Stomach (tissue), 9 donors: Measurements from ENCODE around the gene UNC119B. TPM values are rescaled to one million over a fixed set of nuclear protein-coding genes. Genes with fewer than 3 reads are reported as not detected.

Experiments used
- DNase-seq, 2 donors: peaks; one replicate each; pipeline versions ENCODE4 v3.0.0 to v3.0.0-alpha.2; 2013 to 2019
- H3K27ac ChIP-seq, 5 donors: fragments of 200-600 bp in 4 of 5; sonication (generic) in 4 of 5; one replicate each; pipeline ENCODE4 v1.5.1; 2013 to 2019; ENCODE audit warnings: mild to moderate bottlenecking in 1 of 5, moderate library complexity in 1 of 5
- H3K27me3 ChIP-seq, 3 donors: fragments of 200-600 bp; sonication (generic); one replicate each; pipeline ENCODE4 v1.5.1; 2017 to 2019; ENCODE audit warnings: mixed run types in 1 of 3
- H3K36me3 ChIP-seq, 4 donors: fragments of 200-600 bp; sonication (generic); 1 replicate in 3 of 4; 2 replicates in 1 of 4; pipeline ENCODE4 v1.5.1; 2016 to 2019
- H3K4me1 ChIP-seq, 4 donors: fragments of 200-600 bp; sonication (generic); one replicate each; pipeline ENCODE4 v1.5.1; 2016 to 2019
- H3K4me3 ChIP-seq, 4 donors: fragments of 200-600 bp; sonication (generic) in 3 of 4; one replicate each; pipeline ENCODE4 v1.5.1; 2016 to 2019; ENCODE audit warnings: mild to moderate bottlenecking in 1 of 4
- H3K9me3 ChIP-seq, 4 donors: fragments of 200-600 bp; sonication (generic); one replicate each; pipeline ENCODE4 v1.5.1; 2016 to 2019
- EP300 ChIP-seq: sonication (generic); formaldehyde crosslinking; IDR thresholded peaks from one replicate; pipeline ENCODE4 v1.6.1; 2017; ENCODE audit warnings: antibody characterized with exemption
- POLR2A ChIP-seq, 4 donors: fragments of 450-650 bp; IDR thresholded peaks; one replicate each; pipeline ENCODE4 v1.6.1; 2016; ENCODE audit warnings: antibody characterized with exemption in 4 of 4, control low read depth in 2 of 4, mild to moderate bottlenecking in 1 of 4, moderate library complexity in 1 of 4
- POLR2AphosphoS5 ChIP-seq, 3 donors: sonication (generic); formaldehyde crosslinking; IDR thresholded peaks; one replicate each; pipeline ENCODE4 v1.6.1; 2016; ENCODE audit warnings: antibody characterized with exemption in 3 of 3
- WGBS, 5 donors: extraction: QIAGEN DNeasy Blood & Tissue Kit in 3 of 5; methylation state at CpG; one replicate each; pipeline versions ENCODE4 v1.1.5 to v1.1.7; 2013 to 2018; 5-methylcytosine and 5-hydroxymethylcytosine counted together
- intact Hi-C: fragments of 100-400 bp; cut with DNase I; formaldehyde crosslinking; loops from one replicate; pipeline ENCODE4 v1.15.1; 2023; ENCODE audit warnings: low total_unique reads
- polyA plus RNA-seq, 3 donors: library from polyadenylated mRNA; stranded (reverse); fragments of 200-250 nt; gene quantifications; one replicate each; pipeline ENCODE4 v1.2.3, GENCODE V29; 2013
- total RNA-seq, 5 donors: library from RNA; depleted of rRNA; stranded (reverse); fragments of >200 nt; gene quantifications; one replicate each; pipeline versions ENCODE4 v1.1.0 to v1.2.3, GENCODE V29; 2014 to 2016
- TF ChIP-seq, protein P1 (sequence below), 7 experiments: fragments of 450-650 bp in 4 of 7; fragments of 200-600 bp in 3 of 7; sonication (generic) in 3 of 7; IDR thresholded peaks; one replicate each; pipeline ENCODE4 v1.5.1; 2016 to 2019; ENCODE audit warnings: antibody characterized with exemption in 7 of 7, control low read depth in 2 of 7, mild to moderate bottlenecking in 1 of 7
- donor health status: healthy with polysubstance abuse.
- donor health status: Bipolar disorder and iron deficiency.
- donor health status: healthy.

UNC119B gene
- total and polyA plus RNA-seq, 8 donors: 8.2 to 26.8 (median 15.1) TPM

DNA sequence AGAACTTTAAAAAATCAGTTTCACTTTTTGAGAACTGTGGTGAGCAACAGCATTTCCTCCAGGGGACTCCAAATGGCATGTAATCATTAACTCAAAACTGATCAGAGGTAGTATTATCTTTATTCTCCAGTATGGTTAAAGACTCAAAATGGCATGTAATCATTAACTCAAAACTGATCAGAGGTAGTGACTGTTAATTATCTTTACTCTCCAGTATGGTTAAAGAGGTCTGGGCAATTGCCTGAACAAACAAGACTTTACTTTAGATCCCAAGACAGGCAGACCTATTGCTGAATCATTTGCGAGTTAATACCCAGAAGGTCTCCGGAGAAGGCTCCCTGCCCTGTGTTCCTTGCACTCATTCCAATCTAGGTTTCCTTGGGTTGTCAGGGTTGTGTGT, 8.8 kb downstream of the UNC119B start:
- Histone ChIP-seq H3K9me3 (no peaks in the 10 kb centered on the region), H3K27ac (peak overlapping the region; percentile 10 to 52 (median 30)), H3K36me3 (peaks cover 79 to 99% (median 99%) of the 10 kb centered on the region in 4 donors), H3K4me1 (peaks cover 14 to 36% (median 20%) of the 10 kb centered on the region in 4 donors), H3K4me3 (no peak overlapping the region), H3K27me3 (no peaks in the 10 kb centered on the region)
- WGBS, 5 donors: 23 to 59% (median 48%) methylated on average over 2 of the region's 2 CpGs
- intact Hi-C loops: loop anchor here (10.0 kb wide), 1 partner anchor 134 kb away; the partner anchor contains the start of gene POP5
- no peak for DNase-seq
- no peak for TF ChIP-seq POLR2A (IDR thresholded peaks at IDR 0.05)

DNA sequence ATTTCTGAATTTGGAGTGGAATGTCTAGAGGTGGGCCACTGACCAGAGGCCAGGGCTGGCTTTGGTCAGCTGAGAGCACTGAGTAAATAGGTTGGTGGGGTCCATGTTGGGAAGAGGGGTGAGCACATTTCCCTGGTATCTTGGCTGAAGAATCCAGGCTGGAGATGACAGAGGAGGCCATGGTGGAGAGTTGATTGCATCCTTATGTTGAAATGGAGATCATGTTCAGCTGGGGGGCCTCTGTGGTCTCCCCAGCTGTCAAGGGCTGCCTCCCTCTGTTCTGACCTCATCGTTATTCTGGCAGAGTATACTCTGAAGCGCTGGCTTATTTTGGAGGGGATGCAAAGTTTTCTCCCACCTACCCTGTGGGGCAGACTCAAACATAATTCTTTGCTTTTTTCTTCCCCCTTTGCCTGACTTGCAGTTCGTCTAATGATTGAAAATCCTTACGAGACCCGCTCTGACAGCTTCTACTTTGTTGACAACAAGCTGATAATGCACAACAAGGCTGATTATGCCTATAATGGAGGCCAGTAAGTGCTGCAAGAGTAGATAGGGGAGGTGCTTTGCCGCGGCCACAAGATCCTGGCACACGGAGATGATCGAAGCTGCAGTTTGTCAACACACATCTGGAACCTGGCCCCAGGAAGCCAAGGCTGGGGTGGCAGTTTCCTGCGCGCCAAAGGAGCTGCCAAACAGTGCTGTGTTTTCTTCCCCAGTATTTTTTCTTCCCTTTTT, 9.4 kb downstream of the UNC119B start:
- peaks cover 14 to 38% (median 21%) of the 10 kb centered on the region in 4 donors for H3K4me1 ChIP-seq
- peak in 1 of 2 donors; percentile 37 for DNase-seq
- H3K4me3 ChIP-seq: no peak overlapping the region
- no peaks in the 10 kb centered on the region for H3K9me3 ChIP-seq
- 33 to 63% (median 42%) methylated on average over 11 of the region's 11 CpGs for whole genome bisulfite sequencing, 5 donors
- TF ChIP-seq POLR2A (IDR thresholded peaks at IDR 0.05): no peak
- no peak for TF ChIP-seq EP300
- TF ChIP-seq, protein P1, sequence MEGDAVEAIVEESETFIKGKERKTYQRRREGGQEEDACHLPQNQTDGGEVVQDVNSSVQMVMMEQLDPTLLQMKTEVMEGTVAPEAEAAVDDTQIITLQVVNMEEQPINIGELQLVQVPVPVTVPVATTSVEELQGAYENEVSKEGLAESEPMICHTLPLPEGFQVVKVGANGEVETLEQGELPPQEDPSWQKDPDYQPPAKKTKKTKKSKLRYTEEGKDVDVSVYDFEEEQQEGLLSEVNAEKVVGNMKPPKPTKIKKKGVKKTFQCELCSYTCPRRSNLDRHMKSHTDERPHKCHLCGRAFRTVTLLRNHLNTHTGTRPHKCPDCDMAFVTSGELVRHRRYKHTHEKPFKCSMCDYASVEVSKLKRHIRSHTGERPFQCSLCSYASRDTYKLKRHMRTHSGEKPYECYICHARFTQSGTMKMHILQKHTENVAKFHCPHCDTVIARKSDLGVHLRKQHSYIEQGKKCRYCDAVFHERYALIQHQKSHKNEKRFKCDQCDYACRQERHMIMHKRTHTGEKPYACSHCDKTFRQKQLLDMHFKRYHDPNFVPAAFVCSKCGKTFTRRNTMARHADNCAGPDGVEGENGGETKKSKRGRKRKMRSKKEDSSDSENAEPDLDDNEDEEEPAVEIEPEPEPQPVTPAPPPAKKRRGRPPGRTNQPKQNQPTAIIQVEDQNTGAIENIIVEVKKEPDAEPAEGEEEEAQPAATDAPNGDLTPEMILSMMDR (IDR thresholded peaks at IDR 0.05): no peak
- TF ChIP-seq POLR2AphosphoS5 (IDR thresholded peaks at IDR 0.05): no peak
- H3K36me3 ChIP-seq: peaks cover 73 to 93% (median 93%) of the 10 kb centered on the region in 4 donors
- intact Hi-C loops: loop anchor here (10.0 kb wide), 1 partner anchor 135 kb away; the partner anchor contains the start of gene POP5
- H3K27me3 ChIP-seq: no peaks in the 10 kb centered on the region
- H3K27ac ChIP-seq: peak overlapping the region; percentile 10 to 43 (median 27)

DNA sequence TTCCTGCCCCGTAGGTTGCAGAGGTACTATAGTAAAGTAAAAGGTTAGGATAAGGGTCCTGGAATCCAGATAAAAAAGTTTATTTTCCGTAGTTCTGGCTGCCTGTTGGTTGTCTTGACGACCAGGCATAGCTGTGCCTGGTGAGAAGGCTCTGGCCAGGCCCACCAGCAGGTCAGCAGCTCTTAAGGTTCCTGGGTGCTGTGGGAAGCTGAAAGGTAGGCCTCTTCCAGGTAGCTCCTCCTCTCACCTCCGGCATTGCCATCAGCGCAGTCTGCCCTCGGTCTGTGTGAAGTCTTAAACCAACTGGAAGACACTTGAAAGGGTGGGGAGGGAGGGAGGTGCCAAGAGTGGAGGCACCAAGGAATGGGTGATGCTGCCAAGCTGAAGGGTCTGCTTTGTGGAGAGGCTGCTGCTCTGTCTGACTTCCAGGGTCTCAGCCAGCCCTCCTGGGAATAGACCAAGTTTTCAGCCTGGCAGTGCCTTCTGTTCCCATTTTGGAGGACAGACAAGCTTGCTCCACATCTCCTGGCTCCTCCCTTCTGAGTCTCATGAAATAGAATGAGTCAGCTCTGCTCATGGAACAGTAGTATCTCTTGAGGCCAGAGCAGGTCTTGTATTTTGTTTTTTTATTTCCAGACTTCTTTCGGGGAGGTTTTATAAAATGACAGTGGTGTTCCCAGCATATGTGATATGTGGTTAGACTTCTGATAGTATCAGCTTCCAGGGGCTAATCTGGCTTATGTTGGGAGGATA, 10.2 kb downstream of the UNC119B start:
- H3K27me3 ChIP-seq: no peaks in the 10 kb centered on the region
- H3K4me3 ChIP-seq: no peak overlapping the region
- TF ChIP-seq EP300 (no peak), POLR2A (IDR thresholded peaks at IDR 0.05) (no peak), POLR2AphosphoS5 (IDR thresholded peaks at IDR 0.05) (no peak)
- TF ChIP-seq, protein P1 (IDR thresholded peaks at IDR 0.05): no peak
- 43 to 54% (median 50%) methylated on average over 7 of the region's 7 CpGs for WGBS, 5 donors
- DNase-seq: no peak
- intact Hi-C loops: no loop called here
- H3K4me1 ChIP-seq: peaks cover 21 to 45% (median 28%) of the 10 kb centered on the region in 4 donors
- peak overlapping the region; percentile 7 to 43 (median 27) for H3K27ac ChIP-seq
- no peaks in the 10 kb centered on the region for H3K9me3 ChIP-seq
- H3K36me3 ChIP-seq: peaks cover 67 to 86% (median 86%) of the 10 kb centered on the region in 4 donors

DNA sequence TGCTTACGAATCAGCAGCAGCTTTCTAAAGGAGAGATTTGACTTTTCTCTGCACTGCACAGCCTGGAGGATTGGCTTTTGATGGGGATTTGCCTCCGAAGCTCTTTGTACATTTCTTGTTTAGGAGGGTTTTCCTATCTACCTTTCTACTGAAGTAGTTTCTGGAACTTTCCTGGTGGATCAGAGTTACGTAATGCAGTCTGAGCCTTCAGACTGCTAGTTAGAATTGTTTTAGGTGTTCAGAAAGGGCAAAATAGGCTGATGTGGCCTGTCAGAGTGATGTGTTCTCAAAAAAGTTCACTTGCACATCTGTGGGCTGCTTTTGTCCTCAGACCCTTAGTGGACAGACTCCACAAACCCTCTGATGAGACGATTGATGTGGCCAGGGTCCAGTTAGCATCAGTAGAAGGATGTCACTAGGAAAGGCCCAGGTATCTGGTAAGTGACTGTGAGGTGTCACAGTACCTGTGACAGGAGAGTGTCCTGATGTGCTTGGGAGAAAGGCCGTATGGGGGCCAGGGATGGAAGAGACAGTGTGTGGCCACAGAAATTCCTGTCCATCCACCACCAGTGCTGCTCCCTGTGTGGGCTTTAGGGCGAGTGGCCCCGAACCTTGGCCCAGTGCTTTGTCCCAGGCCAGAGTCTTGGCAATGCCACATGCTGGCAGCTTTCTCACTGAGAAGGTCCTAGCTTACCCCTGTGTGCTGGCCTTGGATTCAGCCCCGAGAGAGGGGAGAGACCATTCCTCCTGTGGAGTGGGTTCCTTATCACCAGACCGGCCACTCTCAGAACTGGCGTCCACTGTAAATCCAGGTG, 10.9 kb downstream of the UNC119B start:
- DNase-seq: no peak
- Histone ChIP-seq H3K27me3 (no peaks in the 10 kb centered on the region), H3K4me3 (no peak overlapping the region), H3K36me3 (peaks cover 63 to 78% (median 78%) of the 10 kb centered on the region in 4 donors), H3K9me3 (no peaks in the 10 kb centered on the region), H3K27ac (peak overlapping the region in 2 of 5 donors; percentile 7 to 24), H3K4me1 (peaks cover 24 to 48% (median 32%) of the 10 kb centered on the region in 4 donors)
- TF ChIP-seq POLR2A (IDR thresholded peaks at IDR 0.05) (no peak), EP300 (no peak), POLR2AphosphoS5 (IDR thresholded peaks at IDR 0.05) (no peak)
- TF ChIP-seq, protein P1 (IDR thresholded peaks at IDR 0.05): no peak
- intact Hi-C loops: no loop called here
- 85 to 95% (median 90%) methylated on average over 10 of the region's 10 CpGs for WGBS, 5 donors
